Liver (tissue), 9 donors: ENCODE results near the gene F7. TPM values are rescaled to one million over a fixed set of nuclear protein-coding genes. Genes with fewer than 3 reads are reported as not detected.

Source experiments
- DNase-seq: peaks from one replicate; pipeline ENCODE4 v3.0.0-alpha.2; 2017; ENCODE audit warnings: low spot score
- H3K27ac ChIP-seq, 2 donors: one replicate each; pipeline ENCODE4 v1.7.0; 2013; ENCODE audit warnings: inconsistent platforms in 2 of 2, low read length in 2 of 2, control low read depth in 1 of 2, low read depth in 1 of 2, mild to moderate bottlenecking in 1 of 2
- H3K27me3 ChIP-seq, 4 donors: one replicate each; pipeline versions ENCODE4 v1.6.1 to v1.7.0; 2013; ENCODE audit warnings: low read length in 3 of 4, inconsistent platforms in 1 of 4, mild to moderate bottlenecking in 1 of 4, moderate library complexity in 1 of 4; ENCODE audit not compliant: control insufficient read depth in 4 of 4, insufficient read depth in 4 of 4
- H3K36me3 ChIP-seq, 4 donors: one replicate each; pipeline versions ENCODE4 v1.6.1 to v1.7.0; 2013; ENCODE audit warnings: low read length in 3 of 4, mild to moderate bottlenecking in 3 of 4, low read depth in 1 of 4, moderate library complexity in 1 of 4; ENCODE audit not compliant: control insufficient read depth in 4 of 4, insufficient read depth in 3 of 4
- H3K4me1 ChIP-seq, 4 donors: one replicate each; pipeline versions ENCODE4 v1.6.1 to v1.7.0; 2013; ENCODE audit warnings: low read length in 3 of 4, mild to moderate bottlenecking in 3 of 4, moderate library complexity in 1 of 4; ENCODE audit not compliant: control insufficient read depth in 4 of 4, insufficient read depth in 4 of 4
- H3K4me3 ChIP-seq, 3 donors: one replicate each; pipeline versions ENCODE4 v1.6.1 to v1.7.0; 2013; ENCODE audit warnings: low read length in 3 of 3, control low read depth in 1 of 3, low read depth in 1 of 3, mild to moderate bottlenecking in 1 of 3
- H3K9ac ChIP-seq, 2 donors: one replicate each; pipeline ENCODE4 v1.7.0; 2013; ENCODE audit warnings: low read length in 2 of 2, mild to moderate bottlenecking in 2 of 2, moderate library complexity in 2 of 2, control low read depth in 1 of 2, low read depth in 1 of 2
- H3K9me3 ChIP-seq, 4 donors: one replicate each; pipeline versions ENCODE4 v1.6.1 to v1.7.0; 2013; ENCODE audit warnings: low read length in 3 of 4; ENCODE audit not compliant: control insufficient read depth in 4 of 4
- CTCF ChIP-seq: fragments of 150-350 bp; IDR thresholded peaks from 2 replicates; pipeline ENCODE4 v1.5.1; 2017; ENCODE audit warnings: improper control_type of control experiment, low read depth, low read length; ENCODE audit not compliant: missing input control
- EGR1 ChIP-seq, 2 donors: IDR thresholded peaks; 2 replicates each; pipeline ENCODE4 v1.6.1; 2016 to 2018; ENCODE audit warnings: antibody characterized with exemption in 2 of 2, low read depth in 2 of 2
- FOXA1 ChIP-seq: IDR thresholded peaks from 2 replicates; pipeline ENCODE4 v1.6.1; 2016; ENCODE audit warnings: antibody characterized with exemption
- FOXA2 ChIP-seq: IDR thresholded peaks from 2 replicates; pipeline ENCODE4 v1.6.1; 2016; ENCODE audit warnings: antibody characterized with exemption
- GABPA ChIP-seq, 2 donors: IDR thresholded peaks in 1 of 2; conservative IDR thresholded peaks in 1 of 2; 2 replicates each; pipeline ENCODE4 v1.6.1; 2016; ENCODE audit warnings: antibody characterized with exemption in 2 of 2, mild to moderate bottlenecking in 1 of 2, moderate library complexity in 1 of 2
- HNF4A ChIP-seq, 2 donors: conservative IDR thresholded peaks; 2 replicates each; pipeline ENCODE4 v1.6.1; 2016; ENCODE audit warnings: antibody characterized with exemption in 2 of 2, mild to moderate bottlenecking in 2 of 2
- HNF4G ChIP-seq: IDR thresholded peaks from 2 replicates; pipeline ENCODE4 v1.6.1; 2016; ENCODE audit warnings: antibody characterized with exemption
- JUND ChIP-seq, 2 donors: IDR thresholded peaks; 2 replicates each; pipeline ENCODE4 v1.6.1; 2016; ENCODE audit warnings: antibody characterized with exemption in 2 of 2
- MAX ChIP-seq: IDR thresholded peaks from 2 replicates; pipeline ENCODE4 v1.6.1; 2016; ENCODE audit warnings: antibody characterized with exemption
- NR2F2 ChIP-seq: IDR thresholded peaks from 2 replicates; pipeline ENCODE4 v1.6.1; 2016; ENCODE audit warnings: antibody characterized with exemption
- RAD21 ChIP-seq, 2 donors: IDR thresholded peaks; 2 replicates each; pipeline ENCODE4 v1.6.1; 2016; ENCODE audit warnings: antibody characterized with exemption in 2 of 2, mild to moderate bottlenecking in 2 of 2
- REST ChIP-seq: IDR thresholded peaks from 2 replicates; pipeline ENCODE4 v1.6.1; 2016; ENCODE audit warnings: antibody characterized with exemption, mild to moderate bottlenecking
- RXRA ChIP-seq, 2 donors: IDR thresholded peaks; 2 replicates each; pipeline ENCODE4 v1.6.1; 2017 to 2018; ENCODE audit warnings: antibody characterized with exemption in 2 of 2, mild to moderate bottlenecking in 1 of 2
- TAF1 ChIP-seq: conservative IDR thresholded peaks from 2 replicates; pipeline ENCODE4 v1.6.1; 2016; ENCODE audit warnings: antibody characterized with exemption, mild to moderate bottlenecking
- YY1 ChIP-seq: IDR thresholded peaks from 2 replicates; pipeline ENCODE4 v1.6.1; 2016; ENCODE audit warnings: antibody characterized with exemption, mild to moderate bottlenecking
- WGBS: extraction: QIAGEN DNeasy Blood & Tissue Kit; methylation state at CpG from one replicate; pipeline ENCODE4 v1.1.7; 2013; 5-methylcytosine and 5-hydroxymethylcytosine counted together
- polyA plus RNA-seq, 2 donors: library from polyadenylated mRNA; stranded (reverse) in 1 of 2; unstranded in 1 of 2; fragments of 200-250 nt in 1 of 2; fragments of >200 nt in 1 of 2; fragmentation: Nextera tagmentation in 1 of 2; extraction: Ambion mirVana in 1 of 2; gene quantifications; one replicate each; pipeline versions ENCODE4 v1.2.1 to v1.2.3, GENCODE V29; 2013 to 2015
- total RNA-seq, 2 donors: library from RNA; depleted of rRNA; stranded (reverse); fragments of >200 nt; gene quantifications; one replicate each; pipeline ENCODE4 v1.2.3, GENCODE V29; 2014
- donor health status: healthy.
- donor health status: healthy.
- donor health status: healthy.
- donor health status: healthy.
- donor health status: healthy.

The F7 gene
- total and polyA plus RNA-seq, 4 donors = 46.6 to 92.6 (median 66.2) TPM

GRCh38 chr13:113120300-113121182 lies 14.9 kb downstream of the F7 start:
- no peaks in the 10 kb centered on the region for H3K27me3 ChIP-seq
- H3K9me3 ChIP-seq = no peaks in the 10 kb centered on the region
- no peak for TF ChIP-seq EGR1 (IDR thresholded peaks at IDR 0.05; ENCODE audit: low read depth in 2 of 2)
- TF ChIP-seq YY1 = no peak
- TF ChIP-seq HNF4A (conservative IDR thresholded peaks at IDR 0.05) = no peak
- H3K36me3 ChIP-seq = peaks cover 0 to 5% (median 3%) of the 10 kb centered on the region in 4 donors
- 85% methylated on average over 19 of the region's 19 CpGs for WGBS
- peak; percentile 27 for DNase-seq
- H3K9ac ChIP-seq = no peak overlapping the region
- H3K4me3 ChIP-seq = no peak overlapping the region
- peaks cover 3 to 29% (median 18%) of the 10 kb centered on the region in 4 donors for H3K4me1 ChIP-seq
- no peak overlapping the region for H3K27ac ChIP-seq

- Histone ChIP-seq H3K36me3 (peaks cover 0 to 4% (median 1%) of the 10 kb centered on the region in 4 donors), H3K9me3 (no peaks in the 10 kb centered on the region), H3K27me3 (no peaks in the 10 kb centered on the region), H3K4me1 (peaks cover 3 to 29% (median 18%) of the 10 kb centered on the region in 4 donors), H3K27ac (no peak overlapping the region), H3K4me3 (no peak overlapping the region), H3K9ac (no peak overlapping the region)
- no peak for TF ChIP-seq GABPA (IDR thresholded peaks at IDR 0.05 in 1 of 2, conservative IDR thresholded peaks at IDR 0.05 in 1 of 2)
- no peak for TF ChIP-seq HNF4G
- TF ChIP-seq RAD21 (IDR thresholded peaks at IDR 0.05) = no peak
- TF ChIP-seq NR2F2 = no peak
- no peak for TF ChIP-seq EGR1 (IDR thresholded peaks at IDR 0.05; ENCODE audit: low read depth in 2 of 2)
- no peak for TF ChIP-seq RXRA (IDR thresholded peaks at IDR 0.05)
- TF ChIP-seq CTCF = no peak
- no peak for TF ChIP-seq JUND (IDR thresholded peaks at IDR 0.05)
- no peak for TF ChIP-seq MAX
- no peak for TF ChIP-seq REST
- TF ChIP-seq FOXA1 = no peak
- no peak for TF ChIP-seq FOXA2
- TF ChIP-seq TAF1 = no peak
- DNase-seq = peak; percentile 21
- WGBS = 93% methylated on average over 24 of the region's 24 CpGs
Observed at GRCh38 chr13:113121183-113121927, 15.8 kb downstream of the F7 start.
